B cell (primary cell): Measurements from ENCODE around the gene FGL2.

ENCODE experiments used
- EZH2 ChIP-seq: IDR thresholded peaks from 2 replicates; pipeline ENCODE4 v1.6.1; 2012; ENCODE audit warnings: borderline replicate concordance, low read depth, mild to moderate bottlenecking, moderate library complexity, low read length; ENCODE audit not compliant: insufficient read depth, poor library complexity, severe bottlenecking
- TF ChIP-seq, protein P1 (sequence below): fragments of 200-600 bp; IDR thresholded peaks from one replicate; pipeline ENCODE4 v1.8.0; 2022; ENCODE audit warnings: antibody characterized with exemption, mild to moderate bottlenecking

DNA sequence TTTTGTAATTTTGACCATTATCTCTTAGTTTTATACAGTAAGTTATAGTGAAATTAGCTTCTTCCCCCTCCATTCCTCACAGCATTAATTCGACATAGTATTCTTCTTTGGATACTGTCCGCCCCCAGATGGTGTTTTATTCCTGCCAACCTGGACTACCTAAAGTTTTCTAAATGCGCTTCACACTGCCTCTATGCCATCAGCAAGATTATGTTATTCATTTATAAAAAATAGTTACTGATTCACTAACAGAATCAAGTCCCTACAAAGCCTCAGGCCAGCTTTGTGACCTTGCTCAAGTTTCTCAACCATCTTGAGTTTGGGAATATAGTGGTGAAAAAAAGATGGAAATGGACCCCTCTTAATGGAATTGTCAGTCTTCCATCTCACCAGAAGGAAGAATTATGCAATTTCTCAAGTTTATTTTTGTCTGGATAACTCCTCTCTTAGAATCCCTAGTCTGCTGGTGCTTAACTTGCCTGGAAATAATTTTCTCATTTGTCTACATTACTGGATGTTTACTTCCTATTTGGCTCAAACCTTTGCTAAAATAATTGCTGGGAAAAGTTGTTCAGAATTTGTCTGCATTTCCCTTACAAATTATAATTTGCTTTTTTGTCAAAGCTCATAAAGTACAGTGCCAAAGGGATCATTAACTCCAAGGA, 16.7 kb upstream of the FGL2 start:
- TF ChIP-seq, protein P1, sequence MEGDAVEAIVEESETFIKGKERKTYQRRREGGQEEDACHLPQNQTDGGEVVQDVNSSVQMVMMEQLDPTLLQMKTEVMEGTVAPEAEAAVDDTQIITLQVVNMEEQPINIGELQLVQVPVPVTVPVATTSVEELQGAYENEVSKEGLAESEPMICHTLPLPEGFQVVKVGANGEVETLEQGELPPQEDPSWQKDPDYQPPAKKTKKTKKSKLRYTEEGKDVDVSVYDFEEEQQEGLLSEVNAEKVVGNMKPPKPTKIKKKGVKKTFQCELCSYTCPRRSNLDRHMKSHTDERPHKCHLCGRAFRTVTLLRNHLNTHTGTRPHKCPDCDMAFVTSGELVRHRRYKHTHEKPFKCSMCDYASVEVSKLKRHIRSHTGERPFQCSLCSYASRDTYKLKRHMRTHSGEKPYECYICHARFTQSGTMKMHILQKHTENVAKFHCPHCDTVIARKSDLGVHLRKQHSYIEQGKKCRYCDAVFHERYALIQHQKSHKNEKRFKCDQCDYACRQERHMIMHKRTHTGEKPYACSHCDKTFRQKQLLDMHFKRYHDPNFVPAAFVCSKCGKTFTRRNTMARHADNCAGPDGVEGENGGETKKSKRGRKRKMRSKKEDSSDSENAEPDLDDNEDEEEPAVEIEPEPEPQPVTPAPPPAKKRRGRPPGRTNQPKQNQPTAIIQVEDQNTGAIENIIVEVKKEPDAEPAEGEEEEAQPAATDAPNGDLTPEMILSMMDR, result no peak
- no peak for TF ChIP-seq EZH2
